PC-3 (cell line): ENCODE results near the gene PRDM5.

Experiments
- CTCF ChIP-seq: fragments of 300-600 bp; sonication (generic); conservative IDR thresholded peaks from 2 replicates; pipeline ENCODE4 v1.5.1; 2017; ENCODE audit warnings: antibody characterized with exemption, low read depth, mild to moderate bottlenecking, low read length
- EZH2phosphoT487 ChIP-seq: fragments of 300-600 bp; sonication (generic); IDR thresholded peaks from 2 replicates; pipeline ENCODE4 v1.6.1; 2018; ENCODE audit warnings: mild to moderate bottlenecking, antibody characterized with exemption, low read length, borderline replicate concordance

GRCh38 chr4:120754590-120754989, 167.9 kb downstream of the PRDM5 start:
- TF ChIP-seq CTCF (no peak), EZH2phosphoT487 (no peak)
